ENCODE results near the gene PLXNB2.

DNA sequence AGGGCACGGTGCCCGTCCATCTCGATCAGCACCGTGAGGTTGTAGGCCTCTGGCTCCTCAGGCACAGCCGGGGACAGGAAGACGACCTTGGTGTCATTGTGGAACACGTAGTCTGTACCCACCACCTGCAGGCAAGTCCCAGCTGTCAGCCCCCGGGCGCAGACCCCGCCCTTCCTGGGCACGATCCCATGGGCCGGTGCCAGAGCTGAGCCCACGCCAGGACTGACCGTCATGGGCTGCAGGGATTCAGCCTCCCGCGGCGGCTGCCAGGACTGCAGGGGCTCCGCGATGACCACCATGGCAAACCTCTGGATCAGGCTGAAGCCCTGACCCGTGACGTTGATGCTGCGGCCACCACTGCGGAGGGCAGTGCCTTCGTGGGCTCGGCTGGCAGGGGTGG is 25.5 kb downstream of the PLXNB2 start:
- TF ChIP-seq, protein P1, sequence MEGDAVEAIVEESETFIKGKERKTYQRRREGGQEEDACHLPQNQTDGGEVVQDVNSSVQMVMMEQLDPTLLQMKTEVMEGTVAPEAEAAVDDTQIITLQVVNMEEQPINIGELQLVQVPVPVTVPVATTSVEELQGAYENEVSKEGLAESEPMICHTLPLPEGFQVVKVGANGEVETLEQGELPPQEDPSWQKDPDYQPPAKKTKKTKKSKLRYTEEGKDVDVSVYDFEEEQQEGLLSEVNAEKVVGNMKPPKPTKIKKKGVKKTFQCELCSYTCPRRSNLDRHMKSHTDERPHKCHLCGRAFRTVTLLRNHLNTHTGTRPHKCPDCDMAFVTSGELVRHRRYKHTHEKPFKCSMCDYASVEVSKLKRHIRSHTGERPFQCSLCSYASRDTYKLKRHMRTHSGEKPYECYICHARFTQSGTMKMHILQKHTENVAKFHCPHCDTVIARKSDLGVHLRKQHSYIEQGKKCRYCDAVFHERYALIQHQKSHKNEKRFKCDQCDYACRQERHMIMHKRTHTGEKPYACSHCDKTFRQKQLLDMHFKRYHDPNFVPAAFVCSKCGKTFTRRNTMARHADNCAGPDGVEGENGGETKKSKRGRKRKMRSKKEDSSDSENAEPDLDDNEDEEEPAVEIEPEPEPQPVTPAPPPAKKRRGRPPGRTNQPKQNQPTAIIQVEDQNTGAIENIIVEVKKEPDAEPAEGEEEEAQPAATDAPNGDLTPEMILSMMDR (conservative IDR thresholded peaks at IDR 0.05) = no peak
- TF ChIP-seq EZH2 (IDR thresholded peaks at IDR 0.05; ENCODE audit: low read depth) = no peak
